ENCODE results near the gene EXOC6B.

Gene EXOC6B

DNA sequence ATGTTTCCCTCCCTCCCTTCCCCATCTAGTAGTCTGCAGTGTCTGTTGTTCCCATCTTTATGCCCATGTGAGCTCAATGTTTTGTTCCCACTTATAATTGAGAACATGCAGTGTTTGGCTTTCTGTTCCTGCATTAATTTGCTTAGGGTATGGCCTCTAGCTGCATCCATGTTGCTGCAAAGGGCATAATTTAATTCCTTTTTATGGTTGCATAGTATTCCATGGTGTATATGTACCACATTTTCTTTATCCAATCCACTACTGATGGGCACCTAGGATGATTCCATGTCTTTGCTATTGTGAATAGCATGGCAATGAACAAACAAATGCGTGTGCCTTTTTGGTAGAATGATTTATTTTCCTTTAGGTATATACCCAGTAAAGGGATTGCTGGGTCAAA lies 617.6 kb downstream of the EXOC6B start:
- no peak for TF ChIP-seq CTCF (IDR thresholded peaks at IDR 0.05; ENCODE audit: insufficient read depth, low read depth, low read length, missing control alignments)
- H3K4me3 ChIP-seq (ENCODE audit: low read depth, low read length) = no peak overlapping the region
- DNase-seq (ENCODE audit: low read depth) = no peak

DNA sequence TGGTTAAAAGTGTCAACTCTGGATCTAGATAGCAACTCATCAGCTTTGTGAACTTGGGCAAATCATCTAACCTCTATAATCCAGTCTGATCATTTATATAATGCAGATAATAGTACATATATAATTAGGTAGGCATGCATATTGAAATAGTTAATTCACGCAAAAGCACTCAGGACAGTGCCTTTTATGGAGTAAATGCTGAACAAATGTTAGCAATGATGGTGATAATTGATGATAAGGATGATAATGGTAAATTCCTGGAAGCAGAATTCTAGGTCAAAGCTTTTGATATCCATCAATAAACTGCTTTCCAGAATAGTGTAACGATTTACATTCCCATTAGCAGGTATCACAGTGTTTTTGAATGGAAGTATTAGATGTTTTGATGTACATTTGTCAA lies 618.5 kb downstream of the EXOC6B start:
- no peak overlapping the region for H3K4me3 ChIP-seq (ENCODE audit: low read depth, low read length)
- no peak for TF ChIP-seq CTCF (IDR thresholded peaks at IDR 0.05; ENCODE audit: insufficient read depth, low read depth, low read length, missing control alignments)
- DNase-seq (ENCODE audit: low read depth) = no peak

GRCh38 chr2:72205504-72205881 lies 620.3 kb downstream of the EXOC6B start:
- H3K4me3 ChIP-seq (ENCODE audit: low read depth, low read length) = no peak overlapping the region
- no peak for DNase-seq (ENCODE audit: low read depth)
- no peak for TF ChIP-seq CTCF (IDR thresholded peaks at IDR 0.05; ENCODE audit: insufficient read depth, low read depth, low read length, missing control alignments)

DNA sequence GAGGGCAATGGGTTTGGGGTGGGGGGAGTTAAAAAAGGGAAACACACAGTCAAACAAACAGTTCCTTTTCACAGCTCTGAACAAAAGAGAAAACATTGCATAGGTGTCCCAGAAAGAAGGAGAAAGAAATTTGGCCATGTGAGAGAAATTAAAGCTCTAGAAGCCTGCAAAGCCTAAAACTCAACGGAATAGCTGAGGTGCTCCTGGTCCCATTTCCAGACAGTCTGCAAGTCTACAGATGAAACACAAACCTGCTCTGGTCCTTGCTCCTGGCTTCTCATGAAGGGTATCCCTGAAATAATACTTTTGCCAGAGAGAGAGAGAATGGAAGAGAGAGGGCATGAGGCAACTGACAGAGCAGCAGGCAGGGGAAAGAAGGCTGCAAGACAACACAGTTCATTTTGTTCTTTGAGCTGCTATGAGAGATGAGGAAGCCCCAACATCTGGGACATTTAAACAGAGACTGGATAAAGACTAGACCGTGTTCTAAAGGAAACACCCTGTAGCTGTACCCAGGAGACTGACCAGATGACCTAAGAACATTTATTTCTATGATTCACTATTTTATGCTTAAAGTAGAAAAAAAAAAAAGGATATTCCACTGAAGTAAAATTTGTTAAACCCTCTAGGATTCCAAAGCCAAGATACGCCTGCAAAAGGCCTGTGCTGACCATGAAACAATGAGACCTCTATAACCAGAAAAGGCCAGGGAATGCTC lies 620.9 kb downstream of the EXOC6B start:
- TF ChIP-seq CTCF (IDR thresholded peaks at IDR 0.05; ENCODE audit: insufficient read depth, low read depth, low read length, missing control alignments) = no peak
- H3K4me3 ChIP-seq (ENCODE audit: low read depth, low read length) = no peak overlapping the region
- no peak for DNase-seq (ENCODE audit: low read depth)

DNA sequence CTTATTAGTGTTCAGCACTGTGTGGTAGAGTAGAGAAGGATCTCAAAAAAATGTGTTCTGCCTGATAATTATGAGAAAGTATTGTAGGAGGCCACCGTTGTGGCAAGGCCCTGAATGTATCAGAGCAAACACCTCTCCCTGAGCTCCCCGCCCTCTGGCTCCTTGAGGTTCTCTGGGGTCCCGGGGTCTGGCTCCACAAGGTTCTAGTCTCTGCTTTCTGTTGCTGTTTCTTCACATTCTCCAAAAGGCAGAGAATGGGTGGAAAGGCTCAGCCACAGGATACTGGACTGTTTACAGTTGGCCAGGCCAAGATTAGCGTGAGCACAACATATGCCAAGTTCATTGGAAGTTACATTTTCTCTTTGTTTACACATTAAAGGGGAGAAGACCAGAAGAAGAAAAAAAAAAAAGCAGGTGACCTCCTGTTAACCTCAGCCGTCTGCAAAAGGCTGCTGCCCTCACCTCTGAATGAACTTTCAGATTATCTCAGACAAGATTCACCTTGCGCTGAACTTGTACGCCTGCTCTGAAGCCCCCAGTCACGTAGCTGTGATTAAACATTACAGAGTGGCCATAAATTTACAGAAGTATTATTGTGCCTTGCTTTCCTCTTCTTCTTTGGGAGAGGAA lies 621.6 kb downstream of the EXOC6B start:
- DNase-seq (ENCODE audit: low read depth) = no peak
- H3K4me3 ChIP-seq (ENCODE audit: low read depth, low read length) = no peak overlapping the region
- TF ChIP-seq CTCF (IDR thresholded peaks at IDR 0.05; ENCODE audit: insufficient read depth, low read depth, low read length, missing control alignments) = no peak

DNA sequence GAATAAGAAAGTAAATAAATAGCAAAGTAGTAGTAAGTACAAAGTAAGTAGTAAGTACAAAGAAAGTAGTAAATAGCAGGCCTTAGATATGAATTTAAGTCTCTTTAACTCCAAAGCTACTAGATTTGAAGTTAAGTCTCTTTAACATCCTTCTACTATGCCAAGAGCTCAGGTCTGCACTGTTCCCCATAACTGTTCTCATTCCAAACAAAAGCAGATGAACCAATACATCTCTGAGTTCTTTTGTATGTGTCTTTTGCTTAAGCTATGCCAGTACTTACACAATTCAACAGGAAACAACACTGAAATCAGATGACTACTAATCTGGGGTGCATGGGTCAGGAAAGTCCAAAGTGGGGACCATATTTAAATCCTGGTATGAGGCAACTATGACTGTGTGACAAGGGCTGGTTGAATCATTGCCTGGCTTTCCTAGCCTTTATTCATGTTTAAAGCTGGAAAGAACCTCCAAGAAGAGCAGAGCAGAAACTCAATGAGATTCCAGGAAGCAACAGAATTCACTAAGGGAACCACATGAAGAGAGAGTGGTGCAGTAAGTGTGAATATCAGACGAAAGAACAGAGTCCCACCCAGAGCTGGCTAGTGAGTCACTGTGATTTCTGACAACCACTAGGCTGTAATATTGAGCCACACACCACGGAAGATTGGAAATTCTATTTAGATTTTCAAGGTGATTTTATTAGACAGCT lies 627.1 kb downstream of the EXOC6B start:
- no peak overlapping the region for H3K4me3 ChIP-seq (ENCODE audit: low read depth, low read length)
- no peak for DNase-seq (ENCODE audit: low read depth)
- TF ChIP-seq CTCF (IDR thresholded peaks at IDR 0.05; ENCODE audit: insufficient read depth, low read depth, low read length, missing control alignments) = no peak
